Daoy (cell line): ENCODE measurements around the gene MEOX1. TPM values are rescaled to one million over a fixed set of nuclear protein-coding genes. Genes with fewer than 3 reads are reported as not detected.

ENCODE experiments used
- DNase-seq: peaks from one replicate; pipeline ENCODE4 v3.0.0-alpha.2; 2015; ENCODE audit warnings: low read depth
- total RNA-seq: library from RNA; depleted of rRNA; stranded (reverse); fragments of >200 nt; shearing (Covaris generic); gene quantifications from 2 replicates; pipeline ENCODE4 v1.2.3, GENCODE V29; 2014

MEOX1 gene
- total RNA-seq, 1 experiment from 2014 or later: 13.1 TPM

- DNase-seq: no peak
These were observed 18.7 kb upstream of the MEOX1 start for GRCh38 chr17:43680461-43680860.

- no peak for DNase-seq
These were observed 18.2 kb upstream of the MEOX1 start for GRCh38 chr17:43679911-43680310.

- DNase-seq: no peak
These were observed 17.7 kb upstream of the MEOX1 start for GRCh38 chr17:43679401-43679800.

GRCh38 chr17:43676471-43676870 is 14.7 kb upstream of the MEOX1 start:
- no peak for DNase-seq

GRCh38 chr17:43674394-43674793 is 12.7 kb upstream of the MEOX1 start:
- no peak for DNase-seq

GRCh38 chr17:43673516-43674323 is 12.0 kb upstream of the MEOX1 start:
- peak; percentile 63 for DNase-seq

- DNase-seq: no peak
These were observed 10.2 kb upstream of the MEOX1 start for GRCh38 chr17:43671755-43672519.

- peak; percentile 77 for DNase-seq
These were observed 9.4 kb upstream of the MEOX1 start for GRCh38 chr17:43671031-43671692.

- no peak for DNase-seq
These were observed 8.9 kb upstream of the MEOX1 start for GRCh38 chr17:43670645-43671030.

- peak; percentile 89 for DNase-seq
These were observed 8.4 kb upstream of the MEOX1 start for GRCh38 chr17:43669971-43670644.

- DNase-seq: peak; percentile 65
These were observed 6.2 kb upstream of the MEOX1 start for GRCh38 chr17:43667947-43668348.

GRCh38 chr17:43667506-43667905 is 5.8 kb upstream of the MEOX1 start:
- DNase-seq: no peak

- DNase-seq: no peak
These were observed 4.2 kb upstream of the MEOX1 start for GRCh38 chr17:43665937-43666236.

- DNase-seq: no peak
These were observed 3.6 kb upstream of the MEOX1 start for GRCh38 chr17:43665084-43665936.

GRCh38 chr17:43664096-43664495 is 2.4 kb upstream of the MEOX1 start:
- no peak for DNase-seq

- no peak for DNase-seq
These were observed 1.7 kb upstream of the MEOX1 start for GRCh38 chr17:43663383-43663782.

- DNase-seq: no peak
These were observed 855 bp upstream of the MEOX1 start for GRCh38 chr17:43662413-43663141.

- no peak for DNase-seq
These were observed 767 bp downstream of the MEOX1 start for GRCh38 chr17:43660816-43661493.

- no peak for DNase-seq
These were observed 1.7 kb downstream of the MEOX1 start for GRCh38 chr17:43659823-43660617.
